Measurements from ENCODE around the gene PRR22.
"Not testable (repeated sequence)": the region's sequence is repeated elsewhere in the genome, so short reads cannot be mapped to it uniquely, and the experiment has no call there.

The PRR22 gene

DNA sequence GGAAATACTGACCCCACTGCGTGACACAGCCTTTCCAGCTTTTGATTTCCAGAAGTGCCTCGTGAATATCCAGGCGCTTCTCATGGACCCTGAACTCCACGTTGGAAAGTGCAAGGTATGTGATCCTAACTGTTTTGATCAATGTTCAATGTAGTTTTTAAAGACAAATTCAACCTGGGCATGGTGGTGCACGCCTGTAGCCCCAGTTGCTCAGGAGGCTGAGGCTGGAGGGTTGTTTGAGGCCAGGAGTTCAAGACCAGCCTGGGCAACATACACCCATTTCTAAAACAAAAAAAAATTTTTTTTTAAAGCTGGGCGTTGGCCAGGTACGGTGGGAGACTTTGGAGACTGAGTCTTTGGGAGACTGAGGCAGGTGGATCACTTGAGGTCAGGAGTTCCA is 32.8 kb downstream of the PRR22 start:
- DNase-seq (ENCODE audit: low read depth in 3 of 3), result no peak

DNA sequence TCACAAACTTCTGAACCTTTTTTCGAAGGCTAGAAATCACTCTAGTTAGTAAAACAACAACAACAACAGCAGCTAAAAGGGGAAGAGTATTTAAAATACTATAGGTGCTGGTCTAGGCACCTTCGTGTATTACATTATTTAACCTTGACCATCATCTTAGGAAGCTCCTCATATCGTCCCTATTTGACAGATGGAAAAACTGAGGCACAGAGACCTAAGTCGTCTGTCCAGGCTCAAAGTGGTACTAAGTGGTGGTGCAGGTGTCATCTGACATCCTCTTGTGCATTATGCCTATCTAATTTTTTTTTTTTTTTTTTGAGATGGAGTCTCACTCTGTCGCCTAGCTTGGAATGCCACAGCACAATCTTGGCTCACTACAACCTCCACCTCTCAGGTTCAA is 35.0 kb downstream of the PRR22 start:
- no peak for DNase-seq (ENCODE audit: low read depth in 3 of 3)

DNA sequence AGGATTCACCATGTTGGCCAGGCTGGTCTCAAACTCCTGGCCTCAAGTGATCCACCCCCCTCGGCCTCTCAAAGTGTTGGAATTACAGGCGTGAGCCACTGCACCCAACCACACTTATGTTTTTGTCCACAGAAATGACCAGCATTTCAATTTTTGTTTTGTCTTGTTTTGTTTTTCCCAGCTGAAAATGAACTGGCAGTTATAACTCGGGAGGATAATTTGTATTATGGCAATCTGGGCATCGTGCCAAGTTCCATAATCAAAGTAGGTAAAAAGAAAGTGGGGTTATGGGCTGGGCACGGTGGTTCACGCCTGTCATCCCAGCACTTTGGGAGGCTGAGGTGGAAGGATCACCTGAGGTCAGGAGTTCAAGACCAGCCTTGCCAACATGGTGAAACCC is 35.6 kb downstream of the PRR22 start:
- DNase-seq (ENCODE audit: low read depth in 3 of 3), result not testable (repeated sequence)

DNA sequence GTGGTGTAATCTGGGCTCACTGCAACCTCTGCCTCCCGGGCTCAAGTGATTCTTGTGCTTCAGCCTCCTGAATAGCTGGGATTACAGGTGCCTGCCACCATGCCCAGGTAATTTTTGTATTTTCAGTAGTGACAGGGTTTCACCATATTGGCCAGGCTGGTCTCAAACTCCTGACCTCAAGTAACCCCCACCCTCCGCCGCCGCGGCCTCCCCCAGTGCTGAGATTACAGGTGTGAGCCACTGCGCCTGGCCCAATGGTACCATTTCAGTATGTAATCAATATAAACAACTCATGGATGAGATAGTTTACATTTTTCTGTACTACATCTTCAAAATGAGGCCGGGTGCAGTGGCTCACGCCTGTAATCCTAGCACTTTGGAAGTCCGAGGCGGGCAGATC is 39.5 kb downstream of the PRR22 start:
- DNase-seq (ENCODE audit: low read depth in 3 of 3), result not testable (repeated sequence)

GRCh38 chr19:5743630-5744029 is 40.9 kb downstream of the PRR22 start:
- no peak for DNase-seq (ENCODE audit: low read depth in 3 of 3)

GRCh38 chr19:5742051-5742450 is 42.5 kb downstream of the PRR22 start:
- no peak for DNase-seq (ENCODE audit: low read depth in 3 of 3)

GRCh38 chr19:5738423-5738822 is 46.1 kb downstream of the PRR22 start:
- DNase-seq (ENCODE audit: low read depth in 3 of 3), result no peak

DNA sequence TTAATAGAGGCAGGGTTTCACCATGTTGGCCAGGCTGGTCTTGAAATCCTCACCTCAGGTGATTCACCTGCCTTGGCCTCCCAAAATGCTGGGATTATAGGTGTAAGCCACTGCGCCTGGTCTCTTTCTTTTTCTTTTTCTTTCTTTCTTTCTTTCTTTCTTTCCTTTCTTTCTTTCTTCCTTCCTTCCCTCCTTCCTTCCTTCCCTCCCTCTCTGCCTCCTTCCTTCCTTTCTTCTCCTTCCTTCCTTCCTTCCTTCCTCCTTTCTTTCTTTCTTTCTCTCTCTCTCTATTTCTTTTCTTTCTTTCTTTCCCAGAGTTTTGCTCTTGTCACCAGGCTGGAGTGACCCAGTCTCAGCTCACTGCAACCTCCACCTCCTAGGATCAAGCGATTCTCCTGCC is 51.4 kb downstream of the PRR22 start:
- not testable (repeated sequence) for DNase-seq (ENCODE audit: low read depth in 3 of 3)

Measured in stimulated activated CD4-positive, alpha-beta T cell treated with anti-CD3 and anti-CD28 coated beads, TNF-alpha, amount 100 ng/mL, for 4 hours (primary cell).